Measurements from ENCODE around the gene APCDD1L.

Gene APCDD1L

GRCh38 chr20:58461104-58461503 is 54.1 kb downstream of the APCDD1L start:
- Histone ChIP-seq H3K4me3 (ENCODE audit: low read depth, low read length) (no peak overlapping the region), H3K27ac (no peak overlapping the region), H3K36me3 (replicated peaks) (no peaks in the 10 kb centered on the region), H3K27me3 (replicated peaks) (no peaks in the 10 kb centered on the region)
- in situ Hi-C loops (cut with HindIII; ENCODE audit: low pct_ligation_motif_present, low sequenced_read_pairs): no loop called here
- no peak for TF ChIP-seq CTCF (IDR thresholded peaks at IDR 0.05; ENCODE audit: low read depth, low read length, missing control alignments)
- DNase-seq: no peak

GRCh38 chr20:58459058-58459750 is 56.0 kb downstream of the APCDD1L start:
- H3K27ac ChIP-seq: no peak overlapping the region
- H3K4me3 ChIP-seq (ENCODE audit: low read depth, low read length): no peak overlapping the region
- no peak for DNase-seq
- H3K36me3 ChIP-seq (replicated peaks): no peaks in the 10 kb centered on the region
- no peaks in the 10 kb centered on the region for H3K27me3 ChIP-seq (replicated peaks)
- in situ Hi-C loops (cut with HindIII; ENCODE audit: low pct_ligation_motif_present, low sequenced_read_pairs): no loop called here
- no peak for TF ChIP-seq CTCF (IDR thresholded peaks at IDR 0.05; ENCODE audit: low read depth, low read length, missing control alignments)

- Histone ChIP-seq H3K27ac (peak overlapping the region; percentile 3), H3K36me3 (replicated peaks) (no peaks in the 10 kb centered on the region), H3K4me3 (ENCODE audit: low read depth, low read length) (no peak overlapping the region), H3K27me3 (replicated peaks) (no peaks in the 10 kb centered on the region)
- peak; percentile 41 for DNase-seq
- in situ Hi-C loops (cut with HindIII; ENCODE audit: low pct_ligation_motif_present, low sequenced_read_pairs): no loop called here
- TF ChIP-seq CTCF (IDR thresholded peaks at IDR 0.05; ENCODE audit: low read depth, low read length, missing control alignments): no peak
These were observed 56.7 kb downstream of the APCDD1L start for GRCh38 chr20:58458342-58459057.

GRCh38 chr20:58457083-58457695 is 58.0 kb downstream of the APCDD1L start:
- H3K4me3 ChIP-seq (ENCODE audit: low read depth, low read length): no peak overlapping the region
- in situ Hi-C loops (cut with HindIII; ENCODE audit: low pct_ligation_motif_present, low sequenced_read_pairs): no loop called here
- H3K27me3 ChIP-seq (replicated peaks): no peaks in the 10 kb centered on the region
- no peaks in the 10 kb centered on the region for H3K36me3 ChIP-seq (replicated peaks)
- no peak for TF ChIP-seq CTCF (IDR thresholded peaks at IDR 0.05; ENCODE audit: low read depth, low read length, missing control alignments)
- peak overlapping the region; percentile 32 for H3K27ac ChIP-seq
- DNase-seq: peak; percentile 93

- Histone ChIP-seq H3K4me3 (ENCODE audit: low read depth, low read length) (no peak overlapping the region), H3K27ac (no peak overlapping the region), H3K36me3 (replicated peaks) (no peaks in the 10 kb centered on the region), H3K27me3 (replicated peaks) (no peaks in the 10 kb centered on the region)
- DNase-seq: no peak
- in situ Hi-C loops (cut with HindIII; ENCODE audit: low pct_ligation_motif_present, low sequenced_read_pairs): no loop called here
- no peak for TF ChIP-seq CTCF (IDR thresholded peaks at IDR 0.05; ENCODE audit: low read depth, low read length, missing control alignments)
These were observed 60.7 kb downstream of the APCDD1L start for GRCh38 chr20:58454460-58454859.
